AG09319 (cell line): Measurements from ENCODE around the gene INMT.

Experiments used
- DNase-seq: peaks from one replicate; pipeline ENCODE4 v3.0.0-alpha.2; 2010; ENCODE audit warnings: low read depth; ENCODE audit errors: extremely low read depth
- CTCF ChIP-seq: IDR thresholded peaks from 2 replicates; pipeline ENCODE4 v1.5.1; 2011; ENCODE audit warnings: low read depth, mild to moderate bottlenecking, inconsistent platforms, low read length, moderate library complexity

INMT gene

GRCh38 chr7:30707391-30708357, 44.3 kb upstream of the INMT start:
- DNase-seq, result no peak
- no peak for TF ChIP-seq CTCF

DNA sequence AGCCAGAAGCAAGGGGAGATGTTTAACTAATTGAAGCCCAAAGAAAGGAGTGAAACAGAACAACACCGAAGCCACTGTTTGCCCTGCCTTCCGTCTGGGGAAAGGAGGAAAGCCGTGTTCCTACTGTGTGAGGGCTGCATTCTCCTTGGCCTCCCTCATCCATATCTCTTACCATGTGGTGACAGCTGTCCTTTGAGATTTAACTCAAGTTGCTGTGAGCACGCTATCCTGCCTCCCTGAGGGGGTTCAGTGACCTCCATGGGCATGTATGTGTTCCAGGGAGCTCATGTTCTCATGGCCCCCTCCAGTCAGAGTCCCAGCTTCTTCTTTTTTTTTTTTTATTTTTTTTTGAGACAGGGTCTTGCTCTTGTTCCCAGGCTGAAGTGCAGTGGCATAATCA, 43.5 kb upstream of the INMT start:
- no peak for DNase-seq
- TF ChIP-seq CTCF, result no peak

- TF ChIP-seq CTCF, result no peak
- DNase-seq, result peak; percentile 1
These were observed 43.0 kb upstream of the INMT start for GRCh38 chr7:30708983-30709382.

DNA sequence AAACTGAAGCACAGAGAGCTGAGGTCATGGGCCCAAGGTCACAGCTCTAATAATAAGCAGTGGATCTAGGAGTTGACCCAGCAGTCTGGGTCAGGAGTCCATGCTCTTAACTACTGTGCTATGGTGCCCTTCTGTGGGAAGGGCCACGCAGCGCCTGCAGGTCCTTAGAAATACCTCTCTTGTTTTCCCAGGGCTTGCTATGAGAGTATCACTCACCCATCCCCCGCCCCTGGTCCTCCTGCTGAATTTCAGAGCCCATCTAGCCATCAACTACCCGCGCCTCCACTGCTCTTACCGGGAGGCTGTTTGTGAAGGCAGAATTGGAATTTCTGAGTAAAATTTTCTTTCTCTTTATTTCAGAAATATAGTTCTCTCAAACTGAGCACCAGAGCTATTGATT, 42.4 kb upstream of the INMT start:
- no peak for DNase-seq
- no peak for TF ChIP-seq CTCF

GRCh38 chr7:30710669-30711068, 41.3 kb upstream of the INMT start:
- no peak for TF ChIP-seq CTCF
- no peak for DNase-seq

DNA sequence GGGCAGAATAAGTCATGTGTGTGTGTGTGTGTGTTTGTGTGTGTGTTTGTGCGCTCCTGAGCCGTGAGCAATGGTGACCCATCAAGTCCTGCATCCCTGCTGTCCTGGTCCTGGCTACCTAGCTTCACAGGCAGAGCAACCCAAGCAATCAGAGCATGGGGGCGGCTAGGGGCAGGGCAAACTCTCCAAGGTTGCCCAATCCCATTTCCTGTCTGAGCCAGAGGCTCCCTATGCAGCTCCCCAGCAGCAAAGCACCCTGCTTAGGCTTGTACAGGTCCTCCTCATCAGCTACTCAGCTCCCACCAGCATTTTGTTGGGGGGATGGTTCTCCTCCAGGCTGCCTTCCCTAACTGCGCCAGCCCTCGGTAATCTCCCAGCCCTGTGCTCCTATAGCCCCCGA, 38.5 kb upstream of the INMT start:
- TF ChIP-seq CTCF, result no peak
- DNase-seq, result no peak

- no peak for TF ChIP-seq CTCF
- DNase-seq, result no peak
These were observed 37.8 kb upstream of the INMT start for GRCh38 chr7:30714129-30714528.
